MCF 10A (cell line): ENCODE measurements around the gene TNPO1. TPM values are rescaled to one million over a fixed set of nuclear protein-coding genes. Genes with fewer than 3 reads are reported as not detected.

Source experiments
- BruUV-seq: library from RNA; stranded (reverse); fragments of 400-500 nt; replicated peaks from 2 replicates; lab custom pipeline; 2021; lab: Mats Ljungman, UMichigan
- CTCF ChIA-PET: fragments of 300-600 bp; sonication (Branson Sonifier 250); formaldehyde crosslinking; extraction: SDS; loops from one replicate; lab custom pipeline; 2021; ENCODE audit warnings: antibody characterized with exemption, inconsistent platforms; lab: Yijun Ruan, JAX
- POLR2A ChIA-PET: fragments of 300-600, 350-650 bp; sonication (Branson Sonifier 250); formaldehyde crosslinking; extraction: SDS; loops from one replicate; lab custom pipeline; 2020; ENCODE audit warnings: antibody characterized with exemption, inconsistent platforms; lab: Yijun Ruan, JAX
- DNase-seq: peaks from one replicate; pipeline ENCODE4 v3.0.0-alpha.2; 2018; ENCODE audit not compliant: unreplicated experiment
- H3K27ac Mint-ChIP-seq: one replicate; pipeline ENCODE4 v1.8.0; 2022; ENCODE audit warnings: mild to moderate bottlenecking, low read depth, mixed read lengths; ENCODE audit not compliant: unreplicated experiment
- H3K27me3 Mint-ChIP-seq: one replicate; pipeline ENCODE4 v1.8.0; 2022; ENCODE audit warnings: mixed read lengths; ENCODE audit not compliant: insufficient read depth, unreplicated experiment
- H3K36me3 Mint-ChIP-seq: one replicate; pipeline ENCODE4 v1.8.0; 2022; ENCODE audit warnings: mild to moderate bottlenecking, moderate library complexity, mixed read lengths; ENCODE audit not compliant: insufficient read depth, unreplicated experiment
- H3K4me1 Mint-ChIP-seq: one replicate; pipeline ENCODE4 v1.8.0; 2022; ENCODE audit warnings: mixed read lengths; ENCODE audit not compliant: insufficient read depth, unreplicated experiment
- H3K4me3 Mint-ChIP-seq: one replicate; pipeline ENCODE4 v1.8.0; 2022; ENCODE audit warnings: mild to moderate bottlenecking, moderate library complexity, mixed read lengths; ENCODE audit not compliant: unreplicated experiment
- H3K9me3 Mint-ChIP-seq: one replicate; pipeline ENCODE4 v1.8.0; 2022; ENCODE audit warnings: mixed read lengths; ENCODE audit not compliant: unreplicated experiment
- intact Hi-C: fragments of 100-400 bp; cut with micrococcal nuclease; formaldehyde crosslinking; loops from 2 replicates; pipeline ENCODE4 v1.14.1; 2022
- total RNA-seq: library from RNA; stranded (reverse); gene quantifications from 2 replicates; pipeline ENCODE4 v1.2.3, GENCODE V29; 2022
- TF ChIP-seq, protein P1 (sequence below): fragments of 200-600 bp; IDR thresholded peaks from one replicate; pipeline ENCODE4 v1.8.0; 2022; ENCODE audit warnings: antibody characterized with exemption, mild to moderate bottlenecking; ENCODE audit not compliant: unreplicated experiment

The TNPO1 gene
- total RNA-seq, 1 experiment from 2014 or later = 167 TPM

DNA sequence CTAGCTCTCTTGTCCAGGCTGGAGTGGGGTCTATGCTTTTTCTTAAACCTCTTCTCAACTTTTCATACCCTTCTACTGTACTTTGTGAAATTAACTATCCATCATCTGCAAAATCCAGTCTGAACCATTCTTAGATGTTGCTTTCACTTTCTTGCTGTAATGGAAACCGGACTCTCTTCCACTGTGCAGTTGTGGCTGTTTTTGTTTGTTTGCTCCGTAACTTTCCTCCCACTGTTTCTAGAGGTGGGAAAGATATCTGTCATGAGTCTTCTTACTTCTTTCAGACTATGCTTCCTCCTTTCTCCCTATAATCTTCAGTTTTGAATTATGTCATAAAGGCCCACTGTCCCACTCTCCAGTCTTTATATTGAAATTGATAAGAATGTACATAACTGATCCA, 6.5 kb downstream of the TNPO1 start:
- H3K27me3 Mint-ChIP-seq = no peaks in the 10 kb centered on the region
- TF ChIP-seq, protein P1, sequence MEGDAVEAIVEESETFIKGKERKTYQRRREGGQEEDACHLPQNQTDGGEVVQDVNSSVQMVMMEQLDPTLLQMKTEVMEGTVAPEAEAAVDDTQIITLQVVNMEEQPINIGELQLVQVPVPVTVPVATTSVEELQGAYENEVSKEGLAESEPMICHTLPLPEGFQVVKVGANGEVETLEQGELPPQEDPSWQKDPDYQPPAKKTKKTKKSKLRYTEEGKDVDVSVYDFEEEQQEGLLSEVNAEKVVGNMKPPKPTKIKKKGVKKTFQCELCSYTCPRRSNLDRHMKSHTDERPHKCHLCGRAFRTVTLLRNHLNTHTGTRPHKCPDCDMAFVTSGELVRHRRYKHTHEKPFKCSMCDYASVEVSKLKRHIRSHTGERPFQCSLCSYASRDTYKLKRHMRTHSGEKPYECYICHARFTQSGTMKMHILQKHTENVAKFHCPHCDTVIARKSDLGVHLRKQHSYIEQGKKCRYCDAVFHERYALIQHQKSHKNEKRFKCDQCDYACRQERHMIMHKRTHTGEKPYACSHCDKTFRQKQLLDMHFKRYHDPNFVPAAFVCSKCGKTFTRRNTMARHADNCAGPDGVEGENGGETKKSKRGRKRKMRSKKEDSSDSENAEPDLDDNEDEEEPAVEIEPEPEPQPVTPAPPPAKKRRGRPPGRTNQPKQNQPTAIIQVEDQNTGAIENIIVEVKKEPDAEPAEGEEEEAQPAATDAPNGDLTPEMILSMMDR = no peak
- ChIA-PET POLR2A (interaction anchor here (0.9 kb wide), 1 partner anchor 11 kb away, joined by 3 read pairs; no protein-coding TSS in a partner anchor), CTCF (interaction anchor here (0.6 kb wide), 1 partner anchor 258 kb away, joined by 3 read pairs; no protein-coding TSS in a partner anchor)
- BruUV-seq = no TSS peak
- peaks cover 13% of the 10 kb centered on the region for H3K36me3 Mint-ChIP-seq
- no peak overlapping the region for H3K4me3 Mint-ChIP-seq
- DNase-seq = no peak
- H3K4me1 Mint-ChIP-seq = peaks cover 16% of the 10 kb centered on the region
- intact Hi-C loops = no loop called here
- no peaks in the 10 kb centered on the region for H3K9me3 Mint-ChIP-seq
- no peak overlapping the region for H3K27ac Mint-ChIP-seq

DNA sequence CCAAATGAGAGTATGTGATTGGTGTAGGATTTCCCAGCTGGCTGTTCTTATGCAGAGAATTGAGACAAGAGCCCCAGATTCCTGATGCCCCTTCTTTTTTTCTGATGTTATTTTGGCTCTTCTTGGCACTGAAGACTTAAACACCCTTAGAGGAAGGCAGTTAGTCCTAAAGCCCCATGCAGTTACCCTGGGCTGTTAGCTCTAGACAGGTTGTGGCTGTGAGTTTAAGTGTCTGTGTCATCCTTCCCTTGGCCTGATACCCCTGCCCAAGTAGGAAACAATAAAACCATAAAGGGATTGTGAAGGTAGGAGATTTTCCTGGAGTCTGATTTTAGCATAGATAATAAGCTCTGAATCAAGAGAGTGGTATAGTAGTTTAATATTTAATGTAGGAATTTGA, 13.2 kb downstream of the TNPO1 start:
- H3K27ac Mint-ChIP-seq = peak overlapping the region; percentile 8

DNA sequence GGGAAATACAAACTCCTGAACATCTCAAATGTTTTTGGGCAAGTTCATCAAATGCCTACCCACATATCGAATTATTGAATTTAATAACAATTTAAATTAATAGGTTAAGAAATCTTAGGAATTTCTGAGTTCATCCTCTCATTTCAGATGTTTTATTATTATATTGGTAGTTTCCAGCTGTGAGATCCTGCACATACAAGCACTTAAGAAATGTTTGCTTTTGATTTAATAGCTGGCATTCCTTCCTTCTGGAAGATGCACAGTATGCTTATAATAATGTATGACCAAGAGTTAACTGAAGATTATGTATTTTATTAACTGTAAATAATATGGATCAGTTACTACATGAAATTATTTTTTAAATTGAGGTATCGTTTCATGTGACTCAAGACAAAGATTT, 13.9 kb downstream of the TNPO1 start:
- peaks cover 20% of the 10 kb centered on the region for H3K4me1 Mint-ChIP-seq
- intact Hi-C loops = no loop called here
- ChIA-PET CTCF (interaction anchor here (0.6 to 1.8 kb wide), 2 partner anchors 12 to 13 kb away, joined by 3 to 11 read pairs; no protein-coding TSS in a partner anchor), POLR2A (interaction anchor here (0.6 to 2.9 kb wide), 6 partner anchors 10 to 984 kb away, joined by 3 to 20 read pairs (median 6); partner anchors contain the start of gene TNPO1)
- no peak overlapping the region for H3K27ac Mint-ChIP-seq
- TF ChIP-seq, protein P1 = no peak
- no peak for DNase-seq
- H3K4me3 Mint-ChIP-seq = no peak overlapping the region
- H3K27me3 Mint-ChIP-seq = no peaks in the 10 kb centered on the region
- BruUV-seq = no TSS peak
- H3K9me3 Mint-ChIP-seq = no peaks in the 10 kb centered on the region
- peaks cover under 1% of the 10 kb centered on the region for H3K36me3 Mint-ChIP-seq

More for the DNA sequence above, 13.2 kb downstream of the TNPO1 start:
- intact Hi-C loops = no loop called here
- TF ChIP-seq, protein P1 = no peak
- ChIA-PET CTCF (interaction anchor here (0.6 to 1.8 kb wide), 4 partner anchors 11 to 220 kb away, joined by 3 to 11 read pairs (median 4); no protein-coding TSS in a partner anchor), POLR2A (interaction anchor here (0.6 to 2.9 kb wide), 7 partner anchors 11 to 984 kb away, joined by 3 to 20 read pairs (median 5); partner anchors contain the start of gene TNPO1)
- Mint-ChIP-seq H3K27me3 (no peaks in the 10 kb centered on the region), H3K9me3 (no peaks in the 10 kb centered on the region), H3K4me3 (no peak overlapping the region), H3K4me1 (peaks cover 20% of the 10 kb centered on the region), H3K36me3 (no peaks in the 10 kb centered on the region)
- no TSS peak for BruUV-seq
- no peak for DNase-seq

DNA sequence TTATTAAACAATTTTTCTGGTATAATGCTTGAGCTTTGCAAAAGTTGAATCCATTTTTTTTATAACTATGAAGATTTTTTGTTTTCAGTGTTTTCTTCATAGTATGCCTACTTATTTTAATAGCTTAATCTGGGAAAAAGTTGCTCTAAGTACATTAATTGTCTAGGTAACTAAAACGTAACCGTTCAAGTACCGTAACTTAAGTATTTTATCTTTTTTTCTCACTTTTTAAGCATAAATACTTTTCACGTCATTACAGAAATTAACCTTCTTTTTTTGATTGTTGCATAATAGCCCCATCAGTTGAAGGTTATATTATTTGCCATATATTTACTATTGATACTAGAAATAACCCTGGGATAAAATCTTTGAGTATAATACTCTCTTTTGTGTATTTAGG, 15.2 kb downstream of the TNPO1 start:
- CTCF ChIA-PET = interaction anchor here (1.4 kb wide), 1 partner anchor 13 kb away, joined by 7 read pairs; no protein-coding TSS in a partner anchor
- Mint-ChIP-seq H3K27me3 (no peaks in the 10 kb centered on the region), H3K4me3 (no peak overlapping the region), H3K9me3 (no peaks in the 10 kb centered on the region), H3K36me3 (peaks cover 7% of the 10 kb centered on the region), H3K27ac (no peak overlapping the region), H3K4me1 (peaks cover 25% of the 10 kb centered on the region)
- POLR2A ChIA-PET = interaction anchor here (0.8 to 2.9 kb wide), 2 partner anchors 14 to 210 kb away, joined by 3 to 20 read pairs; partner anchors contain the start of gene TNPO1
- TF ChIP-seq, protein P1 = no peak
- no TSS peak for BruUV-seq
- DNase-seq = no peak
- intact Hi-C loops = no loop called here
